GM18858 (cell line): ENCODE measurements around the gene CCDC12.
"Not testable (repeated sequence)": the region's sequence is repeated elsewhere in the genome, so short reads cannot be mapped to it uniquely, and the experiment has no call there.

Experiments
- ATAC-seq: cut with Tn5 transposase; IDR thresholded peaks from one replicate; pipeline ENCODE4 v1.9.1; 2021; ENCODE audit not compliant: unreplicated experiment

The CCDC12 gene

DNA sequence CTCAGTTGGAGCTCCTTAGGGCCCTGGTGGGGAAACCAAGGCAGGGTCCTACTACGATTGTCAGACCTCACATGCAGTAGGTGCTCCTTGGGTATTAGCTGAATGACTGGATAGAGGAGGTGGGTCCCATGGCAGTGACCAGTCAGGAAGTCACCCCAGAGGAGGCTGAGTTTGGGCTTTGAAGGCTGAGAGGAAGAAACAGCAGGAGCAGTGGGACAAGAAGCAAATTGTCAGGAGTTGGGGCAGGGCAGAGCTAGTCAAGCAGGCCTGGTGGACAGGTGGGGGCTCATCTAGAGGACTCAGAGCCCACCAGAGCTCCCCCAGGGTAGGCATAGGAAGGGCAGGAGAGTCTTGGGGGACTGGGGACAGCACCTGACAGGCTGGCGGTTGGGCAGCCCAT lies 6.0 kb upstream of the CCDC12 start:
- ATAC-seq, result no peak

DNA sequence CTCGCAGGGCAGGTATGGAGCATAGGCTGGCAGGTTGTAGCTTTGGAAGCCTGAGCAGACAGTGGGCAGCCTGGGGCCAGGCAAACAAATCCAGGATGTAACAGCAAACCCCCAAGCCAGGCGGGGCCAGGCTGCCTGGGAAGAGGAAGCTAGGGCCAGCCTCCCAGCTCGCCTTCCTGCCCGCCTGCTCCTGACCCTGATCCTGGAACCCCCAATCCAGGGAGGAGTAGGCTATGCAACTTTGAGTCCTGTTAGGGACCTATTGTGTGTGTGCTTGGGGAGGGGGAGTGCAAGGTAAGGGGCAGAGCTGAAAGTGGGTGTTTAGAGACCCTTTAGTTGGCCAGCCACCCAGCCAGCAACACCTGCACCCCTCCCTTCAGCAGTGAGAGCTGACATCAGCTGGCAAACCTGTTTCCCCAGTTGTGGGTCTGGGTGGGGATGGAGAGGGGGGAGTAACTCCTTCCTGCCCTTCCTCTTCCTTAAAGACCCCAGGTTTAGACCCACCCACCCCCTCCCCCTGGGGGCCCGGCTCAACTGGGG lies 5.5 kb upstream of the CCDC12 start:
- ATAC-seq, result no peak

GRCh38 chr3:46979958-46980497 lies 3.5 kb upstream of the CCDC12 start:
- ATAC-seq, result no peak

DNA sequence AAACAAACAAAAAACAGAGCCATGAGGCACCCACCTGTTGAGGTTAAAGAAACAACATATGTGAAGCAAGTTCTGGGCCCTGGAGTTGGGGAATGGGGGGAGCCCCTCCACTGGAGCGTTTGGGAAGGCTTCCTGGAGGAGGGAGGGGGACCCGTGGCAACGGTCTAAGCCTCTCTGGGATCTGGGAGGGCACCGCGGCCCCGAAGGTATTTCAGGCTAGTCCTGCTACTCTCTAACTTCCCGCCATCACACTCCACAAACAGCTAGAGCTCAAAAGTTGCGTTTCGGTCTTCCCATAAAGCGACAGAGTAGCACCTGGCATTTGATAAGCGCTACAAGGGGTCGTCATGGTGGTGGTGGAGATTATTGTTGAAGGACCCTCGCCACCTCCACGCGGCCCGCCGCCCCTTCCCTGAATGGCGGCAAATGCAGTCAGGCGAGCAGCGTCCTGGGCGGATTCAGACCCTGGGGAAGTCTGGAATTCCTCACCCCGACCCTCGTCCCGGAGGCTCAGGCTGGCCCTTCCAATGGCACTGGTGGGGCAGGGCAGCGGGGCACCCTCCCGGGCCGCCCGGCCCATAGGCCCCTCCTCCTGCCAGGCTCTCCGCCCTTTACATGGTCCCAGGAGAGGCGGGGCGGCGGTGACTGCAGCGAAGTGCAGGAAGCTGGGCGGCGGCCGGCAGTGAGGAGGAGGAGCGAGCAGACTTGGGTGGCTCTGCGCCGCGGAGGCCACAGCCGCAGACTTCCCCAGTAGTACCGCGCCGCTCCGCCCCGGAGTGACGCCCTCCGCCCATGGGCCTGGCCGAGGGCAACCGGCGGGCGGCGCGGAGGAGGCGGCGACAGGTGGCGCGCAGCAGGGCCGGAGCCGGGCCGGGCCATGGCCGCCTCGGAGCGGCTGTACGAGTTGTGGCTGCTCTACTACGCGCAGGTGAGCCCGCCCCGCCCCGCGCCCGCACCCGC lies 2.7 kb upstream of the CCDC12 start, which contains the start of gene NBEAL2:
Gene NBEAL2, plus strand, starts transcription at position 682 of the 960 bp plus-strand sequence. Its CDS starts 196 bp downstream, at position 878.
- ATAC-seq, result peak; percentile 65

DNA sequence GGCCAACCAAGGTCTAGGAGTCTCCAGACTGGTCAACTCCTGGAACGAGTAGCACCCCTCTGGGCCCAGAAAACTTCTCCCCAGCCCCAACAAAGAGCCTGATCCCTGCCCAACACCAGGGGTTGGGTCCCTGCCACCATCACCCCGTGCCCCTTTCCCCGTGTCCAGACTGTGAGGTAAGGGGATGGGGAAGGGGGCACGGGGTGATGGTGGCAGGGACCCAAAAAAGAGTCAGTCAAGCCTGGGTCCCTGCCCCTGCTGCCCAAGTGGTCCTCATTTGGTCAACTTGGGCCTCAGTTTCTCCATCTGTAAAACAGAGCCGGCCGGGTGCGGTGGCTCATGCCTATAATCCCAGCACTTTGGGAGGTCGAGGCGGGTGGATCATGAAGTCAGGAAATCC lies 1.8 kb upstream of the CCDC12 start:
- ATAC-seq, result no peak

DNA sequence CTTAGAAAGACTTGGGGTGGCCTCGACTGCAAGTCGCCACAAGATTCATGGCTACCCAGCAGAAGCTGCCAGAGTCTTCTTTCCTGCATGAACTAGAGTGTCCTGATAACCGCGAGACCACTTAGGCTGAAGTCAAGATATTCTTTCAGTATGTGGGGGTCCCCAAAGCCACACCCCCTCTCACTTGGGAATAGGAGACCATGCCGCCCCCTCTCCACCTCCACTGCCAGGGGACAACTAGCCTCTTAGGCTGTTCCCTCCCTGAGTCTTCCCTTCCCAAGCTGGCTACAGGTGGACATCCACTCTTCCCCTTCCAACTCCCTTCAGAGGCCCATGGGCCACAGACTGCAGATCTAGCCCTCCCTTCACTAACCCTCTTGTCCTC lies 1.3 kb upstream of the CCDC12 start:
- no peak for ATAC-seq

DNA sequence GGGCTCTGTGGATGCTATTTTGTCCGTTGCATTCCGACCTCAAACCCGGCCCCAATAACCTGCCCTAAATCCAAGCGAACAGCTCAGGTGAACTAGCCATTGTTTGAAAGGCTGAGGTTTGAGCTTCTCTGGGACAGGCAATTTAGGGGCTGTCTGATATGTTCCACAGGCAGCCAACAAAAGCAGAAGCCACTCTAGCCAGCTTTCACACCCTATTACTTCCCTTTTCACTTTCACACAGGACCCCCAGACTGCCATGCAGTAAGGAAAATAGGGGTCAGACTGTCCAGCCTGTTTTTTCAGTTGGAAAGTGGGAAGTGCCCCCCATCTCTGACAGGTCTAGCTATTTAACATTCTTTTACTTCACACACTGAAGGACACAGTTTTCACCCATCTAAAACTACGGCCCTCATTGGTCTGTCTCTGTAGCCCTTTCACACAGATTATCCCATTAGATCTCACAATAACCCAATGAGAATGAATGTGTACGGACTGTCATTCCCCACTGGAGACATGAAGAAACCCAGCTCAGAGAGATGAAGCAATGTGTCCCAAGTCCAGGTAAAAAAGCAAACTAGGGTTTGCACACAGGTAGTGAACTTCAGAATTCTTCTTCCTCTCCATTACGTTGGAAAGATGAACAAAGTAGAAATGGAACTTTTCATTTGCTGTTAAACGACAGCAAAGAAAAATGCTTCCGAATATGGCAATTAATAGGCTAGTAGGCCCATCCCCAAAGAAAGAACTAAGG lies 1.9 kb downstream of the CCDC12 start:
- no peak for ATAC-seq

DNA sequence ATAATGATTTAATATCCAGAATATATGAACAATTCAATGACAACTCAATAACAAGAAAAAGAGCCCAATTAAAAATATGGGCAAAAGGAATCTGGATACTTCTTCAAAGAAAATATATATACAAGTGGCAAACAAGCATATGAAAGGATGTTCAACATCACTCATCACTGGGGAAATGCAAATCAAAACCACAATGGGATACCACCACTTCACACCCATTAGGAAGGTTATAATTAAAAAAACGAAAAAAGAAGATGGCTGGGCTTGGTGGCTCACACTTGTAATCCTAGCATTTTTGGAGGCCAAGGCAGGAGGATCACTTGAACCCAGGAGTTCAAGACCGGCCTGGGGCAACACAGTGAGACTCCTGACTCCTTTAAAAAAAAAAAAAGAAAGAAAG lies 4.1 kb downstream of the CCDC12 start:
- no peak for ATAC-seq

- no peak for ATAC-seq
Observed at GRCh38 chr3:46971742-46972141, 4.8 kb downstream of the CCDC12 start.

DNA sequence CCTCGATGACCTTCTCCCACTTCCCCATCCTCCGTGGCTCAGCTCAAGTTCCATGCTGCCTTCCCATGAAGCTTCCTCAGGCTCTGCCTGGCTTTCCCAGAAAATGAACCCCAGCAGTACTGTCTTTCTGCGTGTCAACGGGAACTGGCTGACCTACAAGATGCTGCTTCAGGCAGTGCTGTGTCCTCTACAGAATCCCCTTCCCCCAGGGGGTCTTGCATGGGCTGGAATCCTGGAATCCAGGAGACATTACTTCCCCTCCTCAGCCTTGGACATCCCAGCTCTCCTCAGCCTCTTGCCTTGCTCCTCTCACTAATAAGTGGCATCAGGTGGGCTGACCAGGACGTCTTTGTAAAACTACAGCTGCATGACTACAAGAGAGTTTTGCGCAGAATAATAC lies 5.4 kb downstream of the CCDC12 start:
- ATAC-seq, result no peak

DNA sequence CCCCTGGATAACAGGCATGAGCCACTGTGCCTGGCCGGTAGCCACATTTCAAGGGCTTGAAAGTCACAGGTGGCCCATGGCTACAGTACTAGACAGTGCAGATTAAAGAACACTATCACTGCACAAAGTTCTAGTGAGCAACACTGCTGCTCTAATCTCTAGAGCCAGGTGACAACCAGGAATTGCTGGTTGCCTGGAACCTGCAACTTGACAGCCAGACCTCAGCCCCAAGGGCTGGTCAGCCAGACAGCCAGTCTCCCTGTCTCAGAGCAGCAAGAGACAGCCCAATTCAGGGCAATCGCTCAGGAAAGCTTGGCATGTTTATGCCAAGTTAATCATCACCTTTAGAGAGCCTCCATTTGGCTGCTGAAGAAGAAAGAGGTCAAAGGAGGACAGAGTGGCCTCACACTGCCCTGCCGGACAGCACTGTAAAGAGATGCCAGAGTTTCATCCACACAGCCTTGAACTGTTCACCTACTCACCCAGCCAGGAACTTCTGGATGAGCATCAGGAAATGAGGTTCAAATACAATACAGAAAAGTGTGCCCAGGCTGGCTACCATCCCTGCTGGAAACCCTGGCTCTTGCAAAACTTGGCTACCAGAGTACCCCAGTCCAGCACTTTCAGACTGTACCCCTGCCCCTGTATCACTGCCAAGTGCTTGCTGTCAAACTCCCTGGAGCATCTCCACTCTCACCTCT lies 6.0 kb downstream of the CCDC12 start:
- no peak for ATAC-seq

- no peak for ATAC-seq
Observed at GRCh38 chr3:46968783-46969428, 7.6 kb downstream of the CCDC12 start.

- ATAC-seq, result no peak
Observed at GRCh38 chr3:46966811-46967210, 9.7 kb downstream of the CCDC12 start.

DNA sequence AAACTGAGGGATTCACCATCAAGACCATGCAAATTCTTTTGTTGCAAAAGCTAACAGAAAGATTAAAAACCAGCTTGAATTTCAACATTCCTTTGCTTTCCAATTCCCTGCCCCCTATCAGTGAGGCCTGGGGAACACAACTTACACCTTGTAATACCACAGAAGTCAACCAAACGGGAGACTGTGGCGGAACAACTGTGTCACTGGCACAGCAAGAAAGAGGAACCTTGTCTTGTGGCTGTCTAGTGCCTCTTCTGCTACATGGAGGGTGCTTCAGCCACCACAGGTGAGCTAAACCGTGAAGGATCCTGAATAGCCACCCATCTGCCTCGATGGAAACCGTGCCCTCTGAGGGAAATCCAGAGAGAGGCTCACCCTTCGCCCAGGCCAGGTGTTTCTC lies 11.4 kb downstream of the CCDC12 start:
- no peak for ATAC-seq

- ATAC-seq, result not testable (repeated sequence)
Observed at GRCh38 chr3:46964038-46964590, 12.4 kb downstream of the CCDC12 start.

DNA sequence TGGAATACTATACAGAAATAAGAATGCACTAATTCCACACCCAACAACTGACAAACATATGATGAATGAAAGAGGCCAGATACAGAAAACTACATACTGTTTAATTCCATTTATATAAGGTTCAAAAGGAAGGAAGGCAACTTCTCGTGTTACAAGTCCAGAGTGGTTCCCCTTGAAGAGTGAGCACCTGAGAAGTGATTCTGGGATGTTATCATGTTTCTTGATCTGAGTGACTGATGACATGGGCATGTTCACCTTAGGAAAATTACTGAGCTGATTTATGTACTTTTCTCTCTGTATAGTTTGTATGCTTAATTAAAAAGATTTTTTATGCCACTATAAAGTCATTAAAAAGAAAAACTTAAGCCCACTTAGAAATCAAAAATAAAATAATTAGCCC lies 13.6 kb downstream of the CCDC12 start:
- ATAC-seq, result no peak

- ATAC-seq, result no peak
Observed at GRCh38 chr3:46962427-46962826, 14.1 kb downstream of the CCDC12 start.

DNA sequence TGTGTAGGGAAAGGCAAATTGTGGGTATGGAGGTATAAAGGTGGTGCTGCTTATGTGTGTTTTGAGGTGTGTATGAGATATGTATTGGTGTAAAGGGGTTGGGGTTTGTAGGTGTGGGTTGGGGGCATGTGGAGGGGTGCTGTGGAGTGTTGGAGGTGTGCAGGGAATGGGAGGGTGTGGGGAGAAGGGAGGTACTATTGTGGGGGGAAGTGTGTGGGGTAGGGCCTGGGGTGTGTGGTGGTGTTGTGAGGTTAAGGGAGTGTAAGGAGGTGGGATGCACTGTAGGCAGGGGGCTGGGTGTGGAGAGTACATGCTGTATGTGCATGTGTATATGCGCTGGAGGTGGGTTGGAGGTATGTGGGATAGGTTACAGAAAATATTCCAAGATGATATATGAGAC lies 15.7 kb downstream of the CCDC12 start:
- no peak for ATAC-seq

GRCh38 chr3:46960081-46960701 lies 16.4 kb downstream of the CCDC12 start:
- no peak for ATAC-seq

GRCh38 chr3:46959161-46959511 lies 17.4 kb downstream of the CCDC12 start:
- ATAC-seq, result no peak
